NCI-H345 (cell line): ENCODE results near the gene CD44.

ENCODE experiments used
- DNase-seq: peaks from one replicate; lab custom pipeline; 2025; lab: John Stamatoyannopoulos, UW

Gene CD44

GRCh38 chr11:35112056-35112845 lies 26.7 kb upstream of the CD44 start:
- no peak for DNase-seq

DNA sequence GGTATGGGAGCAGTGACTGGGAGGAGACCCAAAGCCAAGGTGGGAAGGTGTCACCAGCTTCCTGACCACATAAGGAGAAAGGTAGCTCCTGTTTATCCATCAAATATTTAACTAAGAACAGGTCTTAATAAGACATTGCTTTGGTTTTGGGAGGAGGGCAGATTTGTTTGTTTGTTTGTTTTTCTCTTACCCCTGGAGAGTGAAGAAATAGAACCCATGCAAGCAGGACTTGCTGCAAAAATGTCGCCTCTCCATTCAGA lies 26.2 kb upstream of the CD44 start:
- DNase-seq: no peak

- no peak for DNase-seq
Measured at GRCh38 chr11:35114906-35115687, 23.9 kb upstream of the CD44 start.

DNA sequence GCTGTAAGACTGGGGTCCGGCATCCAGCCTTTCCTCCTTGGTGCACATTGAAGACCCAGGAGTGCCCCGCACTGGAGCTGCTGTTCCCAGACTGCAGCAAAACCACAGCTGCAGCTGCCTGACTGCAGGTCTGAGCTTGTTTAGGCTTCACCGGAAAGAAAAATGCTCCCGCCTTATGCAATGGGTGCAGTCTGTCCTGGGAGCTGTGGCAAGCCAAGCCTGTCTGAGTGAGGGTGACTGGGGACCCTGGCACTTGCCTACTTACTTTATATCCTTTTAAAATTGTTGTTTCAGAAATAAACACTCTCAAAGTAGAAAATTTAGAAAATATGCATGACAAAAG lies 23.3 kb upstream of the CD44 start:
- DNase-seq: no peak

DNA sequence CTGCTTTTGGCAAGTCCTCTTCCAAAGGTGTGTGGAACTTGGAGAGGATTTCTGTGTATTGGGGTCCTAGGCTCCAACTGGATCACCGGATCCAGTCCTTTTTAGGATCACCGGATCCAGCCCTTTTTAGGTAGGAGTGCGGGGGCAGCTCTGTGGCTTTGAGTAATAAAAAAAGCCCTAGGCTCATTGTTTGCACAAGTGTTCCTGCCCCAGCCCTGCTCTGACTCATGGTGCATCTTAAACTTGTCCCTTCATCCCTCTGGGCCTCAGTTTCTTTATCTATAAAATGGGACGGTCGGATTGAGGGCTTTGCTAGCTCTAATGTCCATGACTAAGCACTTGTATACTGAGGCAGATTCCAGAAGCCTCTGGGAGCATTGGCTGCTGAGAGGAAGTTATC lies 22.7 kb upstream of the CD44 start:
- no peak for DNase-seq

DNA sequence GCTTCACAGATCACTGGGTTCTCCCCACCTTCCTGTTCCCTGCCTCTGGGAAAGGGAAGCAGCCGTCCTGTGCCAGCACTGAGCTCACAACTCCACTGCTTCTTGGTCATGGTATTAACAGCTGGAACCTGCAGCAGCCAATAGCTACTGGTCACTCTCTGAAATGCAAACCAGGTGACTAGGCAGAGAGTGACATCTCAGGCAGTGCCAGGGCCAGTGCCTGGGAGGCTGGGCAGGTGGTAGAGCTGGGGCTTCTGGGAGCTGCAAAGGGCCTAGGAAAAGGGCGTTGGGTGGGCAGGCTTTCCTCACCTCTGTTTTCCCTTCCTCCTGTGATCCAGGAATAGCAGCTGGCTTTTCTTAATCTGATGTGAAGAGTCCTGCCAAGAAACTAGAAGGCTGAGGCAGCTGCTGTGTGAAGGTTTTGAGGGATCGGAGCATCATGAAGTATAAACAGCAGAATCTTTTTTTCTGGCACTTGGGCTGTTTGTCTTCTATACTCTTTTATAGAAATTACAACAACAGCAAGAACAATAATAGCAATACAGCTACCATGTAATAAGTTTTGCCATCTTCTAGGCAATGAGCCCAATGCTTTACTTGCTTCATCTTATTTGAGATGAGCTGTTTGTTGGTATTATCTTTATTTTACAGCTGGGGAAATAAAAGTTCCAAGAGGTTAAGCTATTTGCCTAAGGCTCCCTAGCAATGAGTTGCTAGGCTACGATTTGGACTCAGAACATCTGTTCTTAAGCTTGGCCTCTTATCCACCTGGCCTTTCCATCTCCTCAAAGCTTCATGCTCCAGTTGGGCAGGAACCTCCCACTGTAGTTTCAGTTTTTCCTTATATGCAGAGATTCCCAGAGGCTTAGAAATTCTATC lies 22.0 kb upstream of the CD44 start:
- DNase-seq: no peak

- DNase-seq: no peak
Measured at GRCh38 chr11:35118906-35119305, 20.1 kb upstream of the CD44 start.

GRCh38 chr11:35121326-35121865 lies 17.6 kb upstream of the CD44 start:
- no peak for DNase-seq

DNA sequence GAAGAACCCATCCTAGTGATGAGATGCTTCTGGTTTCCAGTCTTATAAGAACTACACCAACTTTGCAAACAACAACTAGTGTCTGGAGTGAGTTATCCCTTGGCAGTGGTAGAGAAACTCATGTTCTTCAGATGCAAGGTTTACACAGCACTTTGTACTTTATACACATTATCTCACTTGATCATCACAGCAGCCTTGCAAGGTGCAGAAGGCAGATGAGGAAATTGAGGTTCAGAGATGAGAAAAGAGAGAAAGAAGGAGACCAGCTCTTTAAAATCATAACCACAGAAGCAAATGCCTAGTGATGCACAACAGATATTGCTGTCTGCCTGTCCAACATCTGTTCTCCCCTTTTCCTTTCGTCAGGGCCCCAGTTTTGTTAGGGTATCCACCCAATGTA lies 16.7 kb upstream of the CD44 start:
- no peak for DNase-seq

DNA sequence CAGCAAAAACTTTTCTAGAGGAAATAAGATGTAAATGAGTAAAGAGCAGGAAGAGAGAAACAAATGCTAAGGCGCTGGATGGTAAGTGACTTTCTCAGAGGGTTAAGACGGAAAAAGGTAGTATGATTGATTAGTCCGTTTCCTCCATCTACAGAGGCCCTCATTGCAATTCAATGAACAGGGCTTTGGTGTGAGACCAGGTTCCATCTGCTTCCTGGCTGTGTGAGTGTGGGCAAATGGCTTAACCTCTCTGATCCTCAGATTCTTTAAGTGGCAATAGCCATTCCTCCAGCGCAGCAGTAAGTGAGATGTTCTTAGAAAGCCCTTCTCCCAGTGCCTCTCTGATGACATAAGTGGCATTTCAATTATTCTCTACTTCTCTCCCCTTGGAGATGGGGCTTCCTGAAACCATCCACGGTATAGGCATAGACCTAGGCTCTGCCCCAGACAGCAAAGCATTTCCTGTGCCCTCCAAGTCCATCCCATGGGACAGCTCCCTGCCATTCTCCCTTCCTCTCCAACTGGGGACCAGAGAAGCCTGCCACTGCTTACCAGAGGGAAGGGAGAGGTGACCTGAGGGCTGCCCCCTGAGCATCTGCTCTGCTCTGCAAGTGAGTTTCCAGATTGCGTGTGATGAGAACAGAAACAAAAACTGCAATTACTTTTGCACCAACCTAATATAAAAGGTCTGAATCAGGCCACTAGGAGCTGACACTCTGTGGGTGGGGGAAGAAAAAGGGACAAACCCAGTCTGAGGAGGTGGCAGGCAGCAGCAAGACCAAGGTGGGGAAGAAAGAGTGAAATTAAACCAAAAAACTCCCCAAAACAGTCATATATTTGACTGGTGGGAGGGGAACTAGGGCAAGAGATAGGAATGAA lies 12.7 kb upstream of the CD44 start:
- no peak for DNase-seq

DNA sequence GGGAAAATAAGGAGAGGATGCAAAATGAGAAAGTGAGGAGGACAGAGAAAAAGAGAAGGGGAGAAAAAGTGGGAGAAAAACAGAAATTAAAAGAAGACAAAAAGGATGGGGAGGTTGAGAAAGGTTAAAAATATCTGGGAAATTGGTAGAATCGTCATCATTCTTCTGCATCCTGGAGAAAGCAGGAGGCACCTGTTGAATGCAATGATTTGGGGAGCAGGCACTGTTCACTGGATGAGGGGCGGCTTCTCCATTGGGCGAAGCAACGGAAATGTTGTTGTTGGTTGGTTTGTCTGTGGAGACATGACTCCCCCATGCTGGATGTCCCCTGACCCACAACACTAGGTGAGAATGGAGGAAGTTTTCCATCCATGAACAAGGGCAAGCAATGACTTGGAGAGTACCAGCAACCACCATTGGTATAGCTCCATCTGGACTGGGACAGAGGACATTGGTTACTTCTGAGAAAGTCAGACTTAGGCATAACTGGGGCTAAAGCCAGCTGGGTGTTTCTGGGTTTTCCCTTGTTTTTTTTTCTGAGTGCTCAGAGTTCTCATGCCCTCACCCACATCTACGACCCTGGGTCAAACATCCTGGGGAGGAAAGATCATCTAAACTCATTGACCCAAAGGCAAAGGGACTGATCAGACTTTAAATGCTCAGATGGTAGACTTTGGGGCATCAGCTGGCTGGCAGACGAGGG lies 11.9 kb upstream of the CD44 start:
- no peak for DNase-seq

DNA sequence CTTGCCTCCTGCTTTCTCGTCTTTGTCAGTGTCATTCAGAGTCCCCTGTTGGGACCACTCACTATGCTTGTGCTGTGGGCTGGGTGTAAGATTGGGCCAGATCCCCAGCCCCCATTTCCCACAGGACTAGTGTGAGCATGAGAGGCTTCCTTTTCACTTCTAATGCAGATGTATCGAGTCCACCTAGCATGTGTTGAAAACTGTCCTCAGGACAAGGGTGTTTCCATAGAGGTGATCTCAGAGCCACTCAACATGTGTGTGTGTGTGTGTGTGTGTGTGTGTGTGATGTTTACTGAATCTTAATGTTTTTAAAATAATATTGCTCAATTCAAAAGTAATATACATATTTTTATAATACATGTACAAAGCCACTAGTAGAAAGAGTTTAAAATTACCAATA lies 11.4 kb upstream of the CD44 start:
- no peak for DNase-seq

DNA sequence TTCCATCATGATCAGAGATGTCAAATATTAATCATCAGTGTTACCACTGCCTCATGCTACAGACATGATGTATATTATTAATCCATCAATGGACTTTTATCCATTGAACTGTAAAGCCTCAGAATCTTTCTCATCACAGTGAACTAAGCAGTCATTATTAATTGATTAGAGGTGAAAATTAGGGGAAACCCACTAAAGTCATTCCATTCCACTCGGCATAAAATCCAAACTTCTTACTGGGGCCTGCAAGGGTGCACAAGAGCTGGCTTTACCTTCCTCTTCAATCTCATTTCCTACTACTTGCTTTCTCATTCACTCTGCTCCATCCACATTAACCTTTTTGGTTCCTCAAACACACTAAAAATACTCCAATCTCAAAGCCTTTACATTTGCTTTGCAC lies 7.9 kb upstream of the CD44 start:
- DNase-seq: no peak

DNA sequence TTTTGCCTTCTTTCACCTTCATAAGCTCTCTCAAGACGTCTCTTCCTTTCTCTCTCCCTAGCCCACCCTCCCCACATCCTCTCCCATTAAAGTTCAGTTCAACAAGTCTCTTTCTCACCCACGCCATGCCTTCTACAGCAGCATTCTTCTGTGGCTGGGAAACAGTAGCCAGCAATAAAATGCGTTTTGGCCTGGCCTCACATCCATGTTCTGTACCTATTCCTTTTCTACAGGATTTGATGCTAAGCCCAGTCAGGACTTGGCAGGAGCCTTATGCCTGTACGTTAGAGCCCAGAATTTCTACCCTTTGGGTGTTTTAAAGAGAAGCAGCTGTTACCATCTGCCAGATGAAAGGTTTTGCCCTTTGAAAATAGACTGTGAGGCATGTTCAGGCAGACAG lies 7.1 kb upstream of the CD44 start:
- DNase-seq: no peak

DNA sequence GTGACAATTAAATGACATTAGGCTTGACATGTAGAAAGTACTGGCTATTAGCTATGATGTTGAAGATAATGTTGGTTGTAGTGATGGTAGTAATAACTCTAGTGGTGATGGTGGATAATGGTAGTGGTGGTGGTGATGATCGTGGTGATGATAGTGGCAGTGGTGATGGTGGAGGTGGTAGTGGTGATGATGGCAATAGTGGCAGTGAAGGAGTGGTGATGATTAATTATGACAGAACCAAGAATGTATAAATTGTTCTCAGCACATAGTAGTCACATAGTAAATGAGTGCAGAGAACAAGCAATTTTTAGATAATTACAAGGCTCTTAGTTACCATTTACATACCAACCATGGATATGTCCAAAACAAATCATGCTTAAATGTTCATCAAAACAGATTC lies 5.3 kb upstream of the CD44 start:
- no peak for DNase-seq

DNA sequence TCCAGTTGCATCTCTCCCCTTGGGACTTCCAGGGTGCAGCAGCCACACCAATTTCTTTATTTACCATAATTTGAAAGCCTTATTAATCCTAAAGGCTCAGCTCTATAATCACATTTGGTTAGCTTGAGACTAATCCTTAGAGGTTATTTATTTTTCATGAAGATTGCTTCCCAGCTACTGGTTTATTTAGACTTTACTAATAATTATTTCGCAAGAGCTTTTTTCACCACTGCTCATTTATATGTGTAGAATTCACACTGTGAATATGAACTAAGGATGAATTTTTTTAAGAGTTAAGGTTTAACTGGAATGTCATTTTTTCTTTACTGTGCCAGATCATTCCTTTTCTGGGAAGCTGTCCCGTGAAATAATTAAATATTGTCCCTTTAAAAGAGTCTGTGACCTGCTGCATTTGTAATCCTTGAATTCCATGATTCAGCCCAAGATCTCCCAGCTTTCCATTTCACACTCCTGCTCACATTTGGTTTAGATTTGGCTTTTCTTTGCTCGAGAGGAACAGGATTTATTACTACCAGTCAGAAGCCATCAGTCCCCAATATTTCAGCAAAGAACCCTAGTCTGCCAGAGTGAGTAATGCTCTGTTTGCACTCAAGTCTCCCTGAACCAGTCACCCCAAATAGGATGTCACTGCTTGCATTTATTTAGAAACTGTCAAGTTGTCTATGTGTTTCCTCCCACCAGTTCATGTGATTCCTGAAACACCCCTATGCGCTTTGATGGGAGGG lies 4.4 kb upstream of the CD44 start:
- no peak for DNase-seq

DNA sequence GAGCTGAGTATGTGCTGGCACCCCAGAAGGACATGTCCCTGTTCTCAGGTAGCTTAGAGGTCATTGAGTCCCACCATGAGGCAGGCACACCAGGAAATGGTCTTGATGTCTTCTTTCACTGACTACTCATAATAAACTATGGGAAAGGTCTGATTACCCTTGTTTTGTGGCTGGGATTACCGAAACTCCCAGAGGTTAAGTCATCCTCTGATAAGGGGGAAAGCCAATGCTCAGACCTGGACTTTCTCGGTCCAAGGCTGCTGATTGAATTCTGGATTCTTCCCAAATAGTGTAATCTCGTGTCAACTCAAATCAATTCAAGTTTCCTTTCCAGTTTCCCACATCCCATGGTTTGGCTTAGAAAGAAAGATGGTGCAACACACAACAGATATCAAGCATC lies 3.7 kb upstream of the CD44 start:
- no peak for DNase-seq

DNA sequence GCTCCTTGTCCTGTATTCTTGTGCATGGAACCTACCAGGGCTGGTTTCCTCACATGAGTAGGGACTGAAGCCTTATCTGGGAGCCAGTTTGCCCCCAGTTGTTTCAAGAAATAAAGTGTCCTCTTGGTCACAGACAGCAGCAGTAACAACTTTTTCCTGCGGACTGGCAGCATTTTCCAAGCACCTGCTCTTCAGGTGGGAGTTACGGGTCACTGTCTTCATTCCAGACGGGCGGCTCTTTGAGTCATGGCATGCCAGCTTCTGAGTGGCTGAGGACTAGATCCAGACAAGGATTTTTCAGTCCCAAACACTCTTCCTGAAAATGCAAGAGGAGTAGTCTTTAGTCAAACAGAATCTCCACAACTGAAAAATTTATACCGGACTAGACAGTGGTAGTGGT lies 2.7 kb upstream of the CD44 start:
- no peak for DNase-seq

DNA sequence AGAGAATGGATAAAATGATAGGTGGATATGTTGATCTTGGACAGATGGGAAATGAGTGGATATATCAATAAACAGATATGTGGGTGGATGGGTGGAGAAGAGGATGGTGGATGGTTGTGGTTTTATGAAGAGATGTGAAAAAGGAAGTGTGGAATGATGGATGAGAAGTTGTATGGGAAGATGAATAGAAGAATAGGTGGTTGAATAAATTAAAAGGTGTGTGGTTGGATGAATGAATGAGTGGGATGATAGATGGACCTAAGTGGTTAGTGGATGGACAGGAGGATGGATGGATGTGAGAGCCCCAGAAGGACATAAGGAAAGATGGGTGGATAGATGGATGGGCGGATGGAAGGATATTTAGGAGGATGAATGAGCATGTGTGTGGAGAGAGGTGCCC lies 913 bp upstream of the CD44 start:
- DNase-seq: no peak

DNA sequence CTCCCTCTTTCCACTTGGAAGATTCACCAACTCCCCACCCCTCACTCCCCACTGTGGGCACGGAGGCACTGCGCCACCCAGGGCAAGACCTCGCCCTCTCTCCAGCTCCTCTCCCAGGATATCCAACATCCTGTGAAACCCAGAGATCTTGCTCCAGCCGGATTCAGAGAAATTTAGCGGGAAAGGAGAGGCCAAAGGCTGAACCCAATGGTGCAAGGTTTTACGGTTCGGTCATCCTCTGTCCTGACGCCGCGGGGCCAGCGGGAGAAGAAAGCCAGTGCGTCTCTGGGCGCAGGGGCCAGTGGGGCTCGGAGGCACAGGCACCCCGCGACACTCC lies 397 bp upstream of the CD44 start:
- no peak for DNase-seq
